Tibial nerve (tissue), 4 donors: ENCODE results near the gene INO80.

Source experiments
- EP300 ChIP-seq, 2 donors: sonication (generic); formaldehyde crosslinking; IDR thresholded peaks; one replicate each; pipeline ENCODE4 v1.6.1; 2017; ENCODE audit warnings: antibody characterized with exemption in 2 of 2, mild to moderate bottlenecking in 1 of 2
- TF ChIP-seq, protein P1 (sequence below), 5 experiments: fragments of 200-600 bp in 3 of 5; fragments of 450-650 bp in 2 of 5; sonication (generic) in 3 of 5; IDR thresholded peaks; one replicate each; pipeline ENCODE4 v1.5.1; 2016 to 2019; ENCODE audit warnings: antibody characterized with exemption in 5 of 5, mild to moderate bottlenecking in 3 of 5, moderate library complexity in 2 of 5

DNA sequence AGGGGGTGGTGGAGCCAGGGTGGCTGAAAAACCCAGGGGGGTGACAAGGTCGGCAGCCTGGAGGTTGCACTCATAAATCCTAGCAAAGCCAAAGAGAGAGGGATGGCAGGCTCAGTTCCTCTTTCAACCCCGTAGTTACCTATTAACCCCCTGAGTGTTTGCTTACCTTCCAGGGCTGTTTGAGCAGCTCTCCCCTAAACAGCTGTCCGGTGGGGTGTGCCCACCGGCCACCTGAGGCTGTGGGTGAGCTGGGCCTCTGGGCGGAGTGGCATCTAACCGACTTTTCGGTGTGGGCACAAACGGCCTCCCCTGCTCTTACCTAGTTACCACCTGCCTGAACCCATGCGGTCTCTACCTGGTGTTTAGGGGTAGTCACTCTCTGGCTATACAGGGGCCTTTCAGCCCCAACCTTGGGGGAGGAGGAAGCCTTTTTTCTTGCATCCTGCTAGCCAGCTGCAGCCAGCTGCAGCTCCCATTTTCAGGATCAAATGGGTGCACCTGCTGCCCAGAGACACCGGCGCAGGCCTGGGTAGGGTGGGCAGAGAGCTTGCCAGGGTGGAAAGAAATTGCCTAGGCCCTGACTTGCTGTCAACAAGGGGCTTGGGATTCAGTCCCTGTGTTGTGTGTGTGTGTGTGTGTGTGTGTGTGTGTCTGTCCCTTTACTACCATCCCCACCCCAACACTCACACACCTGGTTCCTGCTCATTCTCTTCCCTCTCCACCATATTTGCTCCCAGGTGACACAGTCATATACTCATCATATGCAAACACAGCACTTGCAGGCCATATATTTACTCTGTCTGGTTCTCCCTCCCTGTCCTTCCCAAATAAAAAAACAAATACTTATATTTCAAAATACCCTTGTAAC is 183.2 kb downstream of the INO80 start:
- no peak for TF ChIP-seq EP300 (IDR thresholded peaks at IDR 0.05)
- TF ChIP-seq, protein P1, sequence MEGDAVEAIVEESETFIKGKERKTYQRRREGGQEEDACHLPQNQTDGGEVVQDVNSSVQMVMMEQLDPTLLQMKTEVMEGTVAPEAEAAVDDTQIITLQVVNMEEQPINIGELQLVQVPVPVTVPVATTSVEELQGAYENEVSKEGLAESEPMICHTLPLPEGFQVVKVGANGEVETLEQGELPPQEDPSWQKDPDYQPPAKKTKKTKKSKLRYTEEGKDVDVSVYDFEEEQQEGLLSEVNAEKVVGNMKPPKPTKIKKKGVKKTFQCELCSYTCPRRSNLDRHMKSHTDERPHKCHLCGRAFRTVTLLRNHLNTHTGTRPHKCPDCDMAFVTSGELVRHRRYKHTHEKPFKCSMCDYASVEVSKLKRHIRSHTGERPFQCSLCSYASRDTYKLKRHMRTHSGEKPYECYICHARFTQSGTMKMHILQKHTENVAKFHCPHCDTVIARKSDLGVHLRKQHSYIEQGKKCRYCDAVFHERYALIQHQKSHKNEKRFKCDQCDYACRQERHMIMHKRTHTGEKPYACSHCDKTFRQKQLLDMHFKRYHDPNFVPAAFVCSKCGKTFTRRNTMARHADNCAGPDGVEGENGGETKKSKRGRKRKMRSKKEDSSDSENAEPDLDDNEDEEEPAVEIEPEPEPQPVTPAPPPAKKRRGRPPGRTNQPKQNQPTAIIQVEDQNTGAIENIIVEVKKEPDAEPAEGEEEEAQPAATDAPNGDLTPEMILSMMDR (IDR thresholded peaks at IDR 0.05), result no peak
